NB4 (cell line): ENCODE results near the gene KIF6.

ENCODE experiments used
- MYC ChIP-seq: IDR thresholded peaks from 2 replicates; pipeline ENCODE4 v1.6.1; 2011; ENCODE audit warnings: low read depth, low read length
- TF ChIP-seq, protein P1 (sequence below): IDR thresholded peaks from one replicate; pipeline ENCODE4 v1.5.1; 2012; ENCODE audit warnings: low read depth, low read length
- TF ChIP-seq, protein P2 (sequence below): IDR thresholded peaks from 2 replicates; pipeline ENCODE4 v1.6.1; 2011; ENCODE audit warnings: low read depth, low read length

DNA sequence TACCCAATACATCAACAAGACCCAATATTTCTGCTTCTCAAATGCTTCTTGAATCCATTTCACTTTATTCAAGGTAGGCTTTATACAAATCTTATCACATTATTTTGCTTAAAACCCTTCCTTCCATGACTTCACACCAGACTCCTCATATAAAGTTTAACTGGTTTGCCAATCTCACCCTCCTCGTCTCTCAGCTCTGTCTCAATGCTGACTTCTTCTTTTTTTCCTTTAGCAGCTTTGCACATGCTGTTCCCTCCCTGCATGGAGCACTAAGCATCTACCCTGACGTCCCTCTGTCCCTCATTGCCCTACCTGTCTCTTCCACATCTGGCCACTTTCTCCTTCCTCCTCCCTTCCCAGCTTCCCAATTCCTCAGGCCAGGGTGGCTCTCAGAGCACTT, 442.4 kb downstream of the KIF6 start:
- TF ChIP-seq, protein P1, sequence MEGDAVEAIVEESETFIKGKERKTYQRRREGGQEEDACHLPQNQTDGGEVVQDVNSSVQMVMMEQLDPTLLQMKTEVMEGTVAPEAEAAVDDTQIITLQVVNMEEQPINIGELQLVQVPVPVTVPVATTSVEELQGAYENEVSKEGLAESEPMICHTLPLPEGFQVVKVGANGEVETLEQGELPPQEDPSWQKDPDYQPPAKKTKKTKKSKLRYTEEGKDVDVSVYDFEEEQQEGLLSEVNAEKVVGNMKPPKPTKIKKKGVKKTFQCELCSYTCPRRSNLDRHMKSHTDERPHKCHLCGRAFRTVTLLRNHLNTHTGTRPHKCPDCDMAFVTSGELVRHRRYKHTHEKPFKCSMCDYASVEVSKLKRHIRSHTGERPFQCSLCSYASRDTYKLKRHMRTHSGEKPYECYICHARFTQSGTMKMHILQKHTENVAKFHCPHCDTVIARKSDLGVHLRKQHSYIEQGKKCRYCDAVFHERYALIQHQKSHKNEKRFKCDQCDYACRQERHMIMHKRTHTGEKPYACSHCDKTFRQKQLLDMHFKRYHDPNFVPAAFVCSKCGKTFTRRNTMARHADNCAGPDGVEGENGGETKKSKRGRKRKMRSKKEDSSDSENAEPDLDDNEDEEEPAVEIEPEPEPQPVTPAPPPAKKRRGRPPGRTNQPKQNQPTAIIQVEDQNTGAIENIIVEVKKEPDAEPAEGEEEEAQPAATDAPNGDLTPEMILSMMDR = no peak
- TF ChIP-seq, protein P2, sequence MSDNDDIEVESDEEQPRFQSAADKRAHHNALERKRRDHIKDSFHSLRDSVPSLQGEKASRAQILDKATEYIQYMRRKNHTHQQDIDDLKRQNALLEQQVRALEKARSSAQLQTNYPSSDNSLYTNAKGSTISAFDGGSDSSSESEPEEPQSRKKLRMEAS = no peak
- no peak for TF ChIP-seq MYC
